ENCODE data around the gene GREB1. TPM values are rescaled to one million over a fixed set of nuclear protein-coding genes. Genes with fewer than 3 reads are reported as not detected.

GREB1 gene
- total and polyA plus RNA-seq, 2 of the 13 experiments (the other 11 are each of a cell fraction or from before 2014, with no cell fraction given): 31.3 to 61.2 TPM

- TF ChIP-seq PAX8 (CRISPR knock-in tag; IDR thresholded peaks at IDR 0.05; ENCODE audit: borderline replicate concordance) (no peak), AGO2 (optimal IDR thresholded peaks at IDR 0.05; ENCODE audit: low read depth, low read length) (peak; percentile 33), REPIN1 (CRISPR knock-in tag; IDR thresholded peaks at IDR 0.05; ENCODE audit: borderline replicate concordance, low read depth) (no peak), CREB1 (IDR thresholded peaks at IDR 0.05) (no peak), CREB1 (CRISPR knock-in tag; IDR thresholded peaks at IDR 0.05) (no peak)
Observed at GRCh38 chr2:11495844-11496681, 37.8 kb upstream of the GREB1 start (continued).

- intact Hi-C loops (cut with micrococcal nuclease; ENCODE audit: unreplicated experiment) (loop anchor here (1.0 to 2.0 kb wide), 4 partner anchors 7 to 86 kb away; no protein-coding TSS in a partner anchor), in situ Hi-C loops (cut with HindIII; ENCODE audit: extremely low pct_ligation_motif_present, low pct_unique_long_range_greater_than_20kb) (loop anchor here (5.0 kb wide), 1 partner anchor 39 kb away; no protein-coding TSS in a partner anchor)
- peaks cover 8% of the 10 kb centered on the region; the same call in 1 of the 2 replicates for H3K9me3 ChIP-seq (ENCODE audit: low read length)
- peak overlapping the region; percentile 90 for H3K9ac ChIP-seq (ENCODE audit: insufficient read depth, low read depth, low read length)
- peak overlapping the region; percentile 35 to 70 (median 46) for H3K4me3 ChIP-seq (replicated peaks in 1 of 3; ENCODE audit: insufficient read depth in 1 of 3, low read depth in 2 of 3, low read length in 3 of 3)
- H3K79me2 ChIP-seq (ENCODE audit: insufficient read depth, low read length): peaks cover 85% of the 10 kb centered on the region
- peak overlapping the region; percentile 98 for H3K4me2 ChIP-seq (ENCODE audit: low read depth, low read length)
- no peaks in the 10 kb centered on the region for H3K27me3 ChIP-seq (ENCODE audit: control insufficient read depth in 1 of 2, insufficient read depth in 2 of 2, low read length in 2 of 2)
- POLR2A ChIA-PET: interaction anchor here (0.8 to 6.5 kb wide), 19 partner anchors 8 to 686 kb away, joined by 3 to 102 read pairs (median 6); partner anchors contain the start of genes GREB1 and PDIA6
- TSS peak; percentile 100 for BruUV-seq (replicated peaks)
- no peaks in the 10 kb centered on the region for H4K20me1 ChIP-seq (ENCODE audit: insufficient read depth, low read length)
- H3K27ac ChIP-seq (ENCODE audit: extremely low read length, insufficient read depth, low read length): peak overlapping the region; percentile 98
- peak; percentile 80 for DNase-seq (ENCODE audit: low spot score)
- peaks cover 97% of the 10 kb centered on the region for H3K4me1 ChIP-seq (ENCODE audit: insufficient read depth, low read length)
- H3K36me3 ChIP-seq (replicated peaks in 1 of 2; ENCODE audit: control insufficient read depth in 1 of 2, insufficient read depth in 2 of 2, low read length in 2 of 2): peaks cover 3 to 4% of the 10 kb centered on the region in 2 experiments; a peak in 4 of 5 replicates
- 4% methylated on average over 7 of the region's 9 CpGs for WGBS (ENCODE audit: low lambda C conversion rate)
- no peak overlapping the region for H2AFZ ChIP-seq (ENCODE audit: low read length)
- no peak for FAIRE-seq
- CTCF ChIA-PET (ENCODE audit: low intra/inter-chr PET ratio, low total read pairs): no interaction called here
- ATAC-seq: peak; percentile 66
- TF ChIP-seq SP5 (CRISPR knock-in tag; IDR thresholded peaks at IDR 0.05; ENCODE audit: borderline replicate concordance, low read depth) (peak; percentile 61; the same call in 1 of the 2 replicates), SSRP1 (CRISPR knock-in tag; IDR thresholded peaks at IDR 0.05) (peak; percentile 97), THAP9 (CRISPR knock-in tag; IDR thresholded peaks at IDR 0.05; ENCODE audit: borderline replicate concordance) (peak; percentile 72; the same call in 1 of the 2 replicates), GATAD1 (CRISPR knock-in tag; IDR thresholded peaks at IDR 0.05) (0 out of 2 replicates have a peak, but pooled peaks have one; percentile 29), RBM22 (optimal IDR thresholded peaks at IDR 0.05; ENCODE audit: low read length) (peak; percentile 99), ZZZ3 (CRISPR knock-in tag; IDR thresholded peaks at IDR 0.05; ENCODE audit: borderline replicate concordance) (peak; percentile 81; the same call in 1 of the 2 replicates), ZFP36L1 (CRISPR knock-in tag; IDR thresholded peaks at IDR 0.05) (no peak), POLR2AphosphoS2 (IDR thresholded peaks at IDR 0.05; ENCODE audit: low read depth, low read length) (no peak), MLXIP (CRISPR knock-in tag; IDR thresholded peaks at IDR 0.05; ENCODE audit: borderline replicate concordance) (no peak), RARA (CRISPR knock-in tag; IDR thresholded peaks at IDR 0.05) (peak; percentile 65)
Observed at GRCh38 chr2:11498543-11499034, 35.3 kb upstream of the GREB1 start.

Measured in HepG2 (cell line).